Measurements from ENCODE around the gene DNAI1. TPM values are rescaled to one million over a fixed set of nuclear protein-coding genes. Genes with fewer than 3 reads are reported as not detected.

The DNAI1 gene
- total and polyA plus RNA-seq, 10 of the 15 experiments (the other 5 are each of a cell fraction or from before 2014, with no cell fraction given): not detected

GRCh38 chr9:34514401-34514800, 55.8 kb downstream of the DNAI1 start:
- H3K36me3 ChIP-seq (ENCODE audit: control insufficient read depth in 2 of 2, insufficient read depth in 2 of 2, low read length in 1 of 2): no peaks in the 10 kb centered on the region
- no peaks in the 10 kb centered on the region for H4K20me1 ChIP-seq (ENCODE audit: control insufficient read depth, insufficient read depth)
- ATAC-seq (no peak), FAIRE-seq (no peak), DNase-seq (ENCODE audit: low read depth, low spot score) (no peak)
- no peak overlapping the region for H3K4me3 ChIP-seq
- ChIA-PET CTCF (interaction anchor here (1.0 kb wide), 2 partner anchors 13 to 110 kb away, joined by 3 read pairs; no protein-coding TSS in a partner anchor), SMC1A (ENCODE audit: uncharacterized antibody, unreplicated experiment) (no interaction called here), POLR2A (no interaction called here), RAD21 (ENCODE audit: unreplicated experiment) (no interaction called here)
- H3K4me1 ChIP-seq (ENCODE audit: control insufficient read depth, insufficient read depth, low read length): no peaks in the 10 kb centered on the region
- no peak for TF ChIP-seq SPI1 (IDR thresholded peaks at IDR 0.05; ENCODE audit: borderline replicate concordance, insufficient read depth, low read depth, low read length)
- no peak for TF ChIP-seq E2F8 (IDR thresholded peaks at IDR 0.05; ENCODE audit: low read depth, partially characterized antibody)
- no peaks in the 10 kb centered on the region for H3K9me3 ChIP-seq (replicated peaks; ENCODE audit: control insufficient read depth, insufficient read depth, low read length)
- H3K9ac ChIP-seq (ENCODE audit: control insufficient read depth, insufficient read depth, low read length): no peak overlapping the region
- peaks cover 5 to 17% of the 10 kb centered on the region in 2 experiments; a peak in 3 of 4 replicates for H3K27me3 ChIP-seq (replicated peaks in 1 of 2; ENCODE audit: control insufficient read depth in 2 of 2, insufficient read depth in 2 of 2, low read length in 1 of 2)
- intact Hi-C loops (cut with micrococcal nuclease; ENCODE audit: unreplicated experiment) (no loop called here), in situ Hi-C loops (cut with MboI) (no loop called here)
- no peak overlapping the region for H2AFZ ChIP-seq (ENCODE audit: control insufficient read depth, low read depth, low read length)
- no TSS peak for BruUV-seq (replicated peaks)
- H3K4me2 ChIP-seq (ENCODE audit: control insufficient read depth, insufficient read depth): no peak overlapping the region
- no peak overlapping the region for H3K27ac ChIP-seq (ENCODE audit: control insufficient read depth, insufficient read depth)
- 36% methylated on average over 8 of the region's 8 CpGs for WGBS (ENCODE audit: insufficient coverage, insufficient replicate concordance, low lambda C conversion rate, missing lambda C conversion rate)
- no peaks in the 10 kb centered on the region for H3K79me2 ChIP-seq (ENCODE audit: control insufficient read depth, insufficient read depth, low read length)

- no peak overlapping the region for H3K9ac ChIP-seq (ENCODE audit: control insufficient read depth, insufficient read depth, low read length)
- POLR2A ChIA-PET: no interaction called here
- DNase-seq (ENCODE audit: low read depth, low spot score) (no peak), ATAC-seq (no peak), FAIRE-seq (no peak)
- no peak overlapping the region for H2AFZ ChIP-seq (ENCODE audit: control insufficient read depth, low read depth, low read length)
- no peaks in the 10 kb centered on the region for H3K79me2 ChIP-seq (ENCODE audit: control insufficient read depth, insufficient read depth, low read length)
- no peak overlapping the region for H3K4me2 ChIP-seq (ENCODE audit: control insufficient read depth, insufficient read depth)
- CTCF ChIA-PET: interaction anchor here (1.0 to 1.1 kb wide), 3 partner anchors 14 to 110 kb away, joined by 3 read pairs; no protein-coding TSS in a partner anchor
- WGBS (ENCODE audit: insufficient coverage, insufficient replicate concordance, low lambda C conversion rate, missing lambda C conversion rate): 20% methylated on average over 3 of the region's 3 CpGs
- no peaks in the 10 kb centered on the region for H3K4me1 ChIP-seq (ENCODE audit: control insufficient read depth, insufficient read depth, low read length)
- H3K36me3 ChIP-seq (ENCODE audit: control insufficient read depth in 2 of 2, insufficient read depth in 2 of 2, low read length in 1 of 2): no peaks in the 10 kb centered on the region
- peaks cover 5 to 19% of the 10 kb centered on the region in 2 experiments; a peak in 3 of 4 replicates for H3K27me3 ChIP-seq (replicated peaks in 1 of 2; ENCODE audit: control insufficient read depth in 2 of 2, insufficient read depth in 2 of 2, low read length in 1 of 2)
- RAD21 ChIA-PET (ENCODE audit: unreplicated experiment): no interaction called here
- H4K20me1 ChIP-seq (ENCODE audit: control insufficient read depth, insufficient read depth): no peaks in the 10 kb centered on the region
- H3K9me3 ChIP-seq (replicated peaks; ENCODE audit: control insufficient read depth, insufficient read depth, low read length): no peaks in the 10 kb centered on the region
- no peak for TF ChIP-seq BACH1 (IDR thresholded peaks at IDR 0.05; ENCODE audit: borderline replicate concordance)
- no peak for TF ChIP-seq NFYB (IDR thresholded peaks at IDR 0.05; ENCODE audit: insufficient read depth, low read depth, low read length)
- no peak for TF ChIP-seq ZNF274 (IDR thresholded peaks at IDR 0.05; ENCODE audit: insufficient read depth, insufficient read length)
- no peak for TF ChIP-seq SP1 (IDR thresholded peaks at IDR 0.05; ENCODE audit: low read depth, low read length)
- H3K27ac ChIP-seq (ENCODE audit: control insufficient read depth, insufficient read depth): no peak overlapping the region
- SMC1A ChIA-PET (ENCODE audit: uncharacterized antibody, unreplicated experiment): no interaction called here
- no TSS peak for BruUV-seq (replicated peaks)
- H3K4me3 ChIP-seq: no peak overlapping the region
- in situ Hi-C loops (cut with MboI): no loop called here
- intact Hi-C loops (cut with micrococcal nuclease; ENCODE audit: unreplicated experiment): no loop called here
These were observed 56.2 kb downstream of the DNAI1 start for GRCh38 chr9:34514816-34515215.

Measured in GM12878 (cell line).